ENCODE measurements around the gene SLC38A7. TPM values are rescaled to one million over a fixed set of nuclear protein-coding genes. Genes with fewer than 3 reads are reported as not detected.

SLC38A7 gene
- total and polyA plus RNA-seq, 12 donors = 13.9 to 56.4 (median 23.3) TPM

DNA sequence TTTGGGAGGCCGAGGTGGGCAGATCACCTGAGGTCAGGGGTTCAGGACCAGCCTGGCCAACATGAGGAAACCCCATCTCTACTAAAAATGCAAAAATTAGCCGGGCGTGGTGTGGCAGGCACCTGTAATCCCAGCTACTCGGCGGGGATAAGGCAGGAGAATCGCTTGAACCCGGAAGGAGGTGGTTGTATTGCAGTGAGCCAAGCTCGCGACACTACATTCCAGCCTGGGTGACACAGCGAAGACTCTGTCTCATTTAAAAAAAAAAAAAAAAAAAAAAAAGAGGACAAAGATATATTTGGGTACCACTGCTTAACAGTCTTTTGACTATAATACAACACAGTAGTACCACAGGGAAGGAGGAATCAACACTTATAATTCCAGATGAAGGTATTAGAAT lies 64.2 kb downstream of the SLC38A7 start:
- H3K9me3 ChIP-seq (replicated peaks in 1 of 3) = no peaks in the 10 kb centered on the region
- no peaks in the 10 kb centered on the region for H3K27me3 ChIP-seq
- peaks cover 0 to 5% of the 10 kb centered on the region in 2 donors for H3K4me1 ChIP-seq (replicated peaks in 1 of 2)
- intact Hi-C loops (cut with DNase I) = loop anchor here in 1 of 2 donors (10.0 kb wide), 1 partner anchor 106 kb away; the partner anchor contains the start of gene SETD6
- TF ChIP-seq, protein P1, sequence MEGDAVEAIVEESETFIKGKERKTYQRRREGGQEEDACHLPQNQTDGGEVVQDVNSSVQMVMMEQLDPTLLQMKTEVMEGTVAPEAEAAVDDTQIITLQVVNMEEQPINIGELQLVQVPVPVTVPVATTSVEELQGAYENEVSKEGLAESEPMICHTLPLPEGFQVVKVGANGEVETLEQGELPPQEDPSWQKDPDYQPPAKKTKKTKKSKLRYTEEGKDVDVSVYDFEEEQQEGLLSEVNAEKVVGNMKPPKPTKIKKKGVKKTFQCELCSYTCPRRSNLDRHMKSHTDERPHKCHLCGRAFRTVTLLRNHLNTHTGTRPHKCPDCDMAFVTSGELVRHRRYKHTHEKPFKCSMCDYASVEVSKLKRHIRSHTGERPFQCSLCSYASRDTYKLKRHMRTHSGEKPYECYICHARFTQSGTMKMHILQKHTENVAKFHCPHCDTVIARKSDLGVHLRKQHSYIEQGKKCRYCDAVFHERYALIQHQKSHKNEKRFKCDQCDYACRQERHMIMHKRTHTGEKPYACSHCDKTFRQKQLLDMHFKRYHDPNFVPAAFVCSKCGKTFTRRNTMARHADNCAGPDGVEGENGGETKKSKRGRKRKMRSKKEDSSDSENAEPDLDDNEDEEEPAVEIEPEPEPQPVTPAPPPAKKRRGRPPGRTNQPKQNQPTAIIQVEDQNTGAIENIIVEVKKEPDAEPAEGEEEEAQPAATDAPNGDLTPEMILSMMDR (IDR thresholded peaks at IDR 0.05) = no peak
- TF ChIP-seq POLR2A (IDR thresholded peaks at IDR 0.05) = no peak
- H3K27ac ChIP-seq = no peak overlapping the region
- WGBS, 4 donors = 90 to 96% (median 93%) methylated on average over 10 of the region's 10 CpGs
- H3K36me3 ChIP-seq (replicated peaks in 1 of 2) = peaks cover 0 to 67% of the 10 kb centered on the region in 2 donors
- peak in 1 of 7 donors; percentile 45 for DNase-seq
- no peak overlapping the region for H3K4me3 ChIP-seq

DNA sequence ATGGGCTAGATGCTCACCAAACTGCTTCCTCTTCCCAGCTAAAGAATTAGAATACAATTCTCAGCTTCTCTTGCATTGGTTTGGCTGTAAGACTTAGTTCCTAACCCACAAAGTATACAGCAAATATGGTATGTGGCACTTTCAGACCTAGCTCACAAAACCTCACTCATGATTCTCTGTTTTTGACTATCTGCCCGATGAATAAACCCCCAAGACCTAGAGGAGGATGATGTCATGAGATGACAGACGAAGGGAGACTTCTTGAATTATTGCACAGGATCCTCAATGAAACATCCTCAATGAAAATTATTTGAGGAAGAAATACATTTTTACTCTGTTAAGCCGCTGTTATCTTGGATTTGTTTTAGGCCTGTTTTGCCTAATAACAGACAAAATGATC lies 69.3 kb downstream of the SLC38A7 start:
- TF ChIP-seq, protein P1 (IDR thresholded peaks at IDR 0.05) = no peak
- no peak for TF ChIP-seq POLR2A (IDR thresholded peaks at IDR 0.05)
- Histone ChIP-seq H3K36me3 (replicated peaks in 1 of 2) (peaks cover 0 to 32% of the 10 kb centered on the region in 2 donors), H3K4me3 (no peak overlapping the region), H3K27ac (peak overlapping the region in 1 of 5 donors; percentile 10), H3K4me1 (replicated peaks in 1 of 2) (peaks cover 9 to 19% of the 10 kb centered on the region in 2 donors), H3K27me3 (no peaks in the 10 kb centered on the region), H3K9me3 (replicated peaks in 1 of 3) (no peaks in the 10 kb centered on the region)
- DNase-seq = no peak
- WGBS, 4 donors = 40 to 69% (median 45%) methylated on average over 3 of the region's 3 CpGs
- intact Hi-C loops (cut with DNase I) = no loop called here

Other genes with a start within 250 kb of the SLC38A7 start
- 100 to 1,000 TPM; 160 to 952 (median 346) TPM for gene NDRG4, start 184.6 kb downstream of the SLC38A7 start, total RNA-seq
- 100 to 1,000 TPM; 139 to 339 (median 176) TPM for gene NDRG4, start 184.6 kb downstream of the SLC38A7 start, polyA plus RNA-seq
- 10 to 100 TPM; 14.4 to 53.8 (median 26.8) TPM for gene SETD6, start 169.3 kb downstream of the SLC38A7 start, total RNA-seq
- 10 to 100 TPM; 17.9 to 40.7 (median 24.8) TPM for gene SETD6, start 169.3 kb downstream of the SLC38A7 start, polyA plus RNA-seq
- gene CNOT1, start 54.9 kb downstream of the SLC38A7 start, total RNA-seq = 100 to 1,000 TPM in 8 of 9 donors, 10 to 100 TPM in 1; 83.4 to 172 (median 162) TPM
- gene CNOT1, start 54.9 kb downstream of the SLC38A7 start, polyA plus RNA-seq = 100 to 1,000 TPM in 1 of 3 donors, 10 to 100 TPM in 2; 40.9 to 189 (median 41.8) TPM
- gene GOT2, start 49.5 kb upstream of the SLC38A7 start, total RNA-seq = 100 to 1,000 TPM in 7 of 9 donors, 10 to 100 TPM in 2; 59.4 to 167 (median 113) TPM
- 100 to 1,000 TPM in 1 of 3 donors, 10 to 100 TPM in 2; 47.1 to 181 (median 79.4) TPM for gene GOT2, start 49.5 kb upstream of the SLC38A7 start, polyA plus RNA-seq